ENCODE results near the gene HTR2B. TPM values are rescaled to one million over a fixed set of nuclear protein-coding genes. Genes with fewer than 3 reads are reported as not detected.

HTR2B gene
- total RNA-seq, 1 experiment from 2014 or later = not detected

DNA sequence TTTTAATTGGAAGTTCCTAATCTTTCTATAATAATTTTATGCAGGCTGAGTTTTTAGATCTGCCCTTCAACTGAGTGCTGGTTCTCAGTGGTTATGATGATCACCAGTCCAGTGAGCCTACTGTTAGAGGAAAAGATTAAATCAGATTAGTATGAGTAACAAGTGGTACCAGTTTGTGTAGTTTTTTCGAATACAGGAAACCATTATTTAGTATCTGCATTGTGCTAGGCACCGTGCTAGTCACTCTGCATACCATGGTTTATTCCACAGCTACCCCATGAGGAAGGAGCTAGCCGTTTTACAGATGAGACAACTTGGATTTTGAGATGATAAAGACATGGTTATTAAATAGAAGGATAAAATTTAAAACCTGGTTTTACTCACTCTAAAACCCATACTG is 62.1 kb downstream of the HTR2B start:
- H3K27ac Mint-ChIP-seq = no peak overlapping the region
- ChIA-PET CTCF (interaction anchor here (1.4 kb wide), 1 partner anchor 10 kb away, joined by 3 read pairs; no protein-coding TSS in a partner anchor), POLR2A (no interaction called here)
- ATAC-seq = no peak
- peaks cover 62% of the 10 kb centered on the region for H3K36me3 Mint-ChIP-seq
- H3K9me3 Mint-ChIP-seq = no peaks in the 10 kb centered on the region
- peaks cover 12% of the 10 kb centered on the region for H3K4me1 Mint-ChIP-seq
- H3K27me3 Mint-ChIP-seq (ENCODE audit: low read depth) = no peaks in the 10 kb centered on the region
- TF ChIP-seq, protein P1, sequence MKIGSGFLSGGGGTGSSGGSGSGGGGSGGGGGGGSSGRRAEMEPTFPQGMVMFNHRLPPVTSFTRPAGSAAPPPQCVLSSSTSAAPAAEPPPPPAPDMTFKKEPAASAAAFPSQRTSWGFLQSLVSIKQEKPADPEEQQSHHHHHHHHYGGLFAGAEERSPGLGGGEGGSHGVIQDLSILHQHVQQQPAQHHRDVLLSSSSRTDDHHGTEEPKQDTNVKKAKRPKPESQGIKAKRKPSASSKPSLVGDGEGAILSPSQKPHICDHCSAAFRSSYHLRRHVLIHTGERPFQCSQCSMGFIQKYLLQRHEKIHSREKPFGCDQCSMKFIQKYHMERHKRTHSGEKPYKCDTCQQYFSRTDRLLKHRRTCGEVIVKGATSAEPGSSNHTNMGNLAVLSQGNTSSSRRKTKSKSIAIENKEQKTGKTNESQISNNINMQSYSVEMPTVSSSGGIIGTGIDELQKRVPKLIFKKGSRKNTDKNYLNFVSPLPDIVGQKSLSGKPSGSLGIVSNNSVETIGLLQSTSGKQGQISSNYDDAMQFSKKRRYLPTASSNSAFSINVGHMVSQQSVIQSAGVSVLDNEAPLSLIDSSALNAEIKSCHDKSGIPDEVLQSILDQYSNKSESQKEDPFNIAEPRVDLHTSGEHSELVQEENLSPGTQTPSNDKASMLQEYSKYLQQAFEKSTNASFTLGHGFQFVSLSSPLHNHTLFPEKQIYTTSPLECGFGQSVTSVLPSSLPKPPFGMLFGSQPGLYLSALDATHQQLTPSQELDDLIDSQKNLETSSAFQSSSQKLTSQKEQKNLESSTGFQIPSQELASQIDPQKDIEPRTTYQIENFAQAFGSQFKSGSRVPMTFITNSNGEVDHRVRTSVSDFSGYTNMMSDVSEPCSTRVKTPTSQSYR (CRISPR knock-in tag; IDR thresholded peaks at IDR 0.05) = no peak
- TF ChIP-seq ZNF317 (CRISPR knock-in tag; IDR thresholded peaks at IDR 0.05; ENCODE audit: borderline replicate concordance, low read depth) (no peak), EMX1 (CRISPR knock-in tag; IDR thresholded peaks at IDR 0.05) (no peak), ETV6 (CRISPR knock-in tag; IDR thresholded peaks at IDR 0.05) (no peak), RELA (CRISPR knock-in tag; IDR thresholded peaks at IDR 0.05; ENCODE audit: borderline replicate concordance) (no peak), ERG (CRISPR knock-in tag; IDR thresholded peaks at IDR 0.05) (no peak), PRRX2 (CRISPR knock-in tag; IDR thresholded peaks at IDR 0.05) (no peak), ZBTB43 (CRISPR knock-in tag; IDR thresholded peaks at IDR 0.05) (no peak), NFATC4 (CRISPR knock-in tag; IDR thresholded peaks at IDR 0.05) (no peak), PRDM15 (CRISPR knock-in tag; IDR thresholded peaks at IDR 0.05) (no peak)
- no peak for DNase-seq (ENCODE audit: low spot score)
- H3K4me3 Mint-ChIP-seq = no peak overlapping the region

GRCh38 chr2:231059756-231060155 is 65.1 kb downstream of the HTR2B start:
- DNase-seq (ENCODE audit: low spot score) = no peak
- CTCF ChIA-PET = no interaction called here
- ATAC-seq = no peak
- Mint-ChIP-seq H3K9me3 (no peaks in the 10 kb centered on the region), H3K4me3 (no peak overlapping the region), H3K27ac (no peak overlapping the region), H3K4me1 (peaks cover 18% of the 10 kb centered on the region), H3K27me3 (ENCODE audit: low read depth) (peaks cover 5% of the 10 kb centered on the region), H3K36me3 (peaks cover 37% of the 10 kb centered on the region)
- POLR2A ChIA-PET = no interaction called here
- TF ChIP-seq, protein P2, sequence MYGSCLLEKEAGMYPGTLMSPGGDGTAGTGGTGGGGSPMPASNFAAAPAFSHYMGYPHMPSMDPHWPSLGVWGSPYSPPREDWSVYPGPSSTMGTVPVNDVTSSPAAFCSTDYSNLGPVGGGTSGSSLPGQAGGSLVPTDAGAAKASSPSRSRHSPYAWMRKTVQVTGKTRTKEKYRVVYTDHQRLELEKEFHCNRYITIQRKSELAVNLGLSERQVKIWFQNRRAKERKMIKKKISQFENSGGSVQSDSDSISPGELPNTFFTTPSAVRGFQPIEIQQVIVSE (CRISPR knock-in tag; IDR thresholded peaks at IDR 0.05; ENCODE audit: borderline replicate concordance) = no peak
- no peak for TF ChIP-seq TCF7 (CRISPR knock-in tag; IDR thresholded peaks at IDR 0.05; ENCODE audit: low read depth)
- TF ChIP-seq, protein P3, sequence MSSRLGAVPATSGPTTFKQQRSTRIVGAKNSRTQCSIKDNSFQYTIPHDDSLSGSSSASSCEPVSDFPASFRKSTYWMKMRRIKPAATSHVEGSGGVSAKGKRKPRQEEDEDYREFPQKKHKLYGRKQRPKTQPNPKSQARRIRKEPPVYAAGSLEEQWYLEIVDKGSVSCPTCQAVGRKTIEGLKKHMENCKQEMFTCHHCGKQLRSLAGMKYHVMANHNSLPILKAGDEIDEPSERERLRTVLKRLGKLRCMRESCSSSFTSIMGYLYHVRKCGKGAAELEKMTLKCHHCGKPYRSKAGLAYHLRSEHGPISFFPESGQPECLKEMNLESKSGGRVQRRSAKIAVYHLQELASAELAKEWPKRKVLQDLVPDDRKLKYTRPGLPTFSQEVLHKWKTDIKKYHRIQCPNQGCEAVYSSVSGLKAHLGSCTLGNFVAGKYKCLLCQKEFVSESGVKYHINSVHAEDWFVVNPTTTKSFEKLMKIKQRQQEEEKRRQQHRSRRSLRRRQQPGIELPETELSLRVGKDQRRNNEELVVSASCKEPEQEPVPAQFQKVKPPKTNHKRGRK (CRISPR knock-in tag; IDR thresholded peaks at IDR 0.05; ENCODE audit: borderline replicate concordance) = no peak
- TF ChIP-seq, protein P4, sequence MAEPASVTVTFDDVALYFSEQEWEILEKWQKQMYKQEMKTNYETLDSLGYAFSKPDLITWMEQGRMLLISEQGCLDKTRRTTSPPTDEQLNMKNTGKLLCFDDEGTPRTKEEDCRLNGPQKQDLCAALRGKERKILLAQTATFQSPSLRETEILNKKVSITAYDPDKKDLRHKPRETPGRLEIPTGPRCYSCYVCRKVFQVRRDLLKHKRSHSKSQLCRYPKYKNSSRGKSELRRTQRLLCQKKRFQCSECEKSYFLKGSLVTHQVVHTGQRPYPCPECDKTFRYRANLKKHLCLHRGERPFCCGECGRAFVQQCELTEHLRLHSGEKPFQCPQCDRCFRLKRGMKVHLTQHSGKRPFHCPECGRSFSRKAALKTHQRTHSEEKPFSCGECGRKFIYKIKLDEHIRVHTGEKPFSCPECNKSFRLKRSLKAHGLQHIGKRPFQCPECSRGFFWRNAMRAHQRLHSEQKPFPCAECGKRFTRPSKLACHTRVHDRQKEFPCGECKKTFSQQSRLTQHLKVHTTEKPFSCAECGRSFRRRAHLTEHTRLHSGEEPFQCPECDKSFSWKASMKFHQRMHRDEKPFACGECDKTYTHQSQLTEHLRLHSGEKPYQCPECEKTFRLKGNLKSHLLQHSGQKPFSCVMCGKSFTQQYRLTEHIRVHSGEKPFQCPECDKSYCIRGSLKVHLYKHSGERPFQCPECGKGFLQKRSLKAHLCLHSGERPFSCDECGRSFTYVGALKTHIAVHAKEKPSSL (CRISPR knock-in tag; conservative IDR thresholded peaks at IDR 0.05) = no peak
- no peak for TF ChIP-seq NFATC4 (CRISPR knock-in tag; IDR thresholded peaks at IDR 0.05)
- no peak for TF ChIP-seq AR (CRISPR knock-in tag; IDR thresholded peaks at IDR 0.05)
- TF ChIP-seq JAZF1 (CRISPR knock-in tag; IDR thresholded peaks at IDR 0.05) = no peak
- TF ChIP-seq ZNF219 (CRISPR knock-in tag; IDR thresholded peaks at IDR 0.05; ENCODE audit: borderline replicate concordance) = no peak
- no peak for TF ChIP-seq FOXJ3 (CRISPR knock-in tag; IDR thresholded peaks at IDR 0.05; ENCODE audit: borderline replicate concordance)
